NCI-H1048 (cell line): ENCODE data around the gene MYOM1.

Experiments
- DNase-seq: peaks from one replicate; lab custom pipeline; 2025; lab: John Stamatoyannopoulos, UW

MYOM1 gene

DNA sequence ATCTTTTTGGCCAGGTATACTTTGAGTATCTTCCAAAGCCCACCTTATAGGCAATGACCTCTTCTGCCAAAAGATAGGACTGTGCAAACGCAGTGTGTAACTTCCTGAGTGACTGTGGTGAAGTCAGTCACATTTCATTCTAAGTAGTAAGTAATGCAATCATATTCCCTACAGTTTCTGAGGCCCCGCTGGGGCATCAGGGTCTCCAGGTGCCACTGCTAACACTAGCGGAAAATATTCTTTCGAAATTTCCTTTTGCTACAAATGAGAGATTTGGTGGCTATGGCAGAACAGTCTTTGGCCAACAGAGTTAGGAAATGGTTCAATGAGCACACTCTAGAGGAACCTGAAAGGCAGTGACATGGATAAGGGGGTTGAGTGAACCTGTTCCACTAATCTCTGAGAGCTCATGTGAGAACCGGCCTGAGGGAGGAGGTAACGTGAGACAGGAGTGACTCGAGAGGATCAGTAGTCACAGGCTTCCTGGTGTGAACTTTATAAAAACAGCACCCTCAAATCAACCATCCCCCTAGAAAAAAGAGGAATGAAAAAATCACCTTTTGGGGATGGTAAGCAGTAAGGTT, 104.2 kb downstream of the MYOM1 start:
- DNase-seq: no peak

DNA sequence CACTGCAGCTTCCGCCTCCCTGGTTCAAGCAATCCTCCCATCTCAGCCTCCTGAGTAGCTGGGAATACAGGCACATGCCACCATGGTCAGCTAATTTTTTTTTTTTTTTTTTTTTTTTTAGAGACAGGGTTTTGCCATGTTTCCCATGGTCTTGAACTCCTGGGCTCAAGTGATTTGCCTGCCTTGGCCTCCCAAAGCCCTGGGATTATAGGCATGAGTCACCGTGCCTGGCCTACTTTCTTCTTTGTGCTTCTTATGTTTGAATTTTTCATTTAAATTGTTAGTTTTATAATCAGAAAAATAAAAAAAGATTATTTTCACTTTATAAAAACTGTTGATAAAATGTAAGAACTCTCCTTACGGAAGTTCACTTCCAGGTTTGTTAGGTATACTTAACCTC, 105.3 kb downstream of the MYOM1 start:
- DNase-seq: no peak

DNA sequence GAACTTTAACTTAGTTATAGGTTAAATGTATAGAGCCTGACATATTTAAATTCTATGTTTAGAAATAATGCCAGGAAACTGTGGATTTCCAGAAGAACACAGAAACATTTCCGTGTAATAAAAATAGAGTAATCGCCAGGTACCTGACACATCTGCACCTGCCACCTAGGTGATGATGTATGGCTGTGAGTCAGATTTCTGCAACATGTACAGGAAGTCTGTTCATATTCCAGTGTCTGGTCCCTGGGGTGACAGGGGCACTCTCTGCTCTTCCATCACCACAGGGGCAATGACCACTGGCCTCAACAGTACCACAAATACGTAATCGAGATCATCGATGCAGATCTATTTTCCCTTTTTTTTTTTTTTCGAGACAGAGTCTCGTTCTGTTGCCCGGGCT, 105.7 kb downstream of the MYOM1 start:
- no peak for DNase-seq

DNA sequence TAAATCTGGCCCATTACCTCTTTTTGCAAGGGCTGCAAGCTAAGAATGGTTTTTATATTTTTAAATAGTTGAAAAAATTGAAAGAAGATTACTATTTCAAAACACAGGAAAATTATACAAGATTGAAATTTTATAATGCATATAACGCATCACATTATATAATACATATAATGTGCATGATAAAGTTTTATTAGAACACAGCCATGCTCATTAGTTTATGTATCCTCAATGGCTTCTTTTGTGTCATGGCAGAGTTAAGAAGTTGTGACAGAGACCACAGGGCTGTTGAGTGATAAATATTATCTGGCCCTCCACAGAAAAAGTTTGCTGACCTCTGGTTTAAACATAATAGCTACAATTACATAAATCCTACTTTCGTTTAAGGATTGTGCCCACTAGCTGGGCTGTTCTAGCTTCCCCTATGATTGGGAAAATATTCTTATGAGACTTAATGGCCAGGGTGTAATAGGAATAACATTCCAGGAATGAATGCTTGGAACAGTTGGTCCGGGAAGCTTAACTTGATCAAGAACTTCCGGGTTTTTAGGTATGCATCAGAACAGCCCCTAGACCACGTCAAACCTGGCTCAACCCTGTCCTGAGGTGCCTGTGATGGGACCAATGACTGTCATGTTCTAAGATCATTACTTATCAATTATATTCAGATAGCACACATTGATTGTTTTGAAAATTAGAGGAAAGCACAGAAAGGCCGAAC, 108.1 kb downstream of the MYOM1 start:
- no peak for DNase-seq

DNA sequence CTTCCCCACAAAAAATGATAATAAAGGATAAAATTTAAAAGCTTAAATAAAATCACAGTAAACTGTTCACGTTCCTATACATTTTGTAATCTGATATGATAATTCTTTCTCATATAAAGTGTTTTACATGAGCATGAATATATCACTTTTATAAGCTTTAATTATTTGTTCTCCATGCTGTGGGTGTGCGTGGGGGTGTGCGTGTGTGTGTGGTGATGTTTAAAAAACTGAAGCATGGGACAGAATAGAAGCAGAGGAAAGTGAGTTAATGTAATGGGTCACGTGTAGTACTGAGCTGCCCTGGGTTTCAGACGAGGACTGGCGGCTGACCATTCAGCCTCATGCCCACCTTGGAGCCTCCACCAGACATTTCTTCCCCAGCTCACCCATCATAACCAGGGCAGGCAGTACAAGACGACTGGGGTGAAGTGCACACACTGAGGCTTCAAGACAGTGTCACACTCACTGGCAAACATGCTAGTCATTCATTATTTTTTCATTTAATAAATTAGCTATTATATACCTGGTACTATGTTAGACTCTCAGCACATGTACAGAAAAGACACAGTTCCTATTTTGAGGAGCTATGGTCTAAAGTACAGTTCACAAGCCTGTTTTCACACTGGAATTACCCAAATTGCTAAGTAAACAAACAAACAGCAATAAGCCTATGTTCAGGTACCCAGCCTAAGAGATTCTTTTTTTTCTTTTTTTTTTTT, 109.6 kb downstream of the MYOM1 start:
- DNase-seq: no peak

DNA sequence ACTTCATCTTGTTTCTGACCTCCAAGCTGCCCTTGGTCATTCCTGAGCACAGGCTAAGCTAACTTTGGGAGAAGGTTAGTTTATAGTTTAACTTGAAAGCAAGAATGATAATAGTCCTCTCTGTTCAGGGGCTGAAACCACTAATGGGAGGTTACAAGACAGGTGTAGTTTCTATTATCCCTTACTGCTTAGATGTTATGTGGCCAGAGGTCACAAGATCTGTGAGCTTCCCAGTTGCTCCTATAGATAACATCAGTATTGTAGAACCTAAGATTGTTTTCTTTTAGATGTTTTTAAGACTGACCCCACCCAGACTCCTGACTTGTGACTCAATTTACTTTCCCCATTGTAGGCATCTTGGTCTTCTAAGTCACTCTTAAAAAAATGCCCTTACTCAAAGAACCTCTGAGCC, 112.0 kb downstream of the MYOM1 start:
- no peak for DNase-seq

DNA sequence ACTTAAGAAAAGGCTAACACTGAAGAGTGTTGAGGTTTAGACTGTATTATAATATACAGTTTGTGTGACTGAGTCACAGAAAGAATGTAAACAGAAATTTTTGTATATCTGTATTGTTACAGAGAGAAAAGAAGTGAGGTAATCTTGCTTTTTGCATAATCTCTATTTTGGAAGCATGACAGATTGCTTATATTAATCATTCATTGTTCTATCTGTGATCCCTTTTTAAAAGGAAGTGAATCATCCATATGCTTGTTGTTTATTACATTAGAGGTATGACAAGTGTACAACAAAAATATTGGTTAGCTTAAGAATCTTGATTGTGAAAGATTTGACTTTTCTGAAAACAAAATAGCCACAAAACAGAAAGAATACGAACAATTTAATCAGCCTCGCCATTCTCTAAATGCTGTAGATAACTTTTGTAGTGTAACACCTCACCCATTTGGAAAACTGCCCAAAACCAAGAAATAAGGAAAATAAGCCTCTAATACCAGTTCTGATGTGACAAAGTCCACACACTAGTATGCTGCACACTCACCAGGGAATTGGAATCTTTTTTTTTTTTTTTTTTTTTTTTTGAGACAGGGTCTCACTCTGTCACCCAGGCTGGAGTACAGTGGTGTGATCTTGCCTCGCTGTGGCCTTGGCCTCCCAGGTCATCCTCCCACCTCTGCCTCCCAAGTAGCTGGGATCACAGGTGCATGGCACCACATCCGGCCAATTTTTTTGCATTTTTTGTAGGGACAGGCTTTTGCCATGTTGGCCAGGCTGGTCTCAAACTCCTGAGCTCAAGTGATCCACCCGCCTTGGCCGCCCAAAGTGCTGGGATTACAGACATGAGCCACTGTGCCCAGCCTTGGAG, 115.3 kb downstream of the MYOM1 start:
- DNase-seq: peak; percentile 25

DNA sequence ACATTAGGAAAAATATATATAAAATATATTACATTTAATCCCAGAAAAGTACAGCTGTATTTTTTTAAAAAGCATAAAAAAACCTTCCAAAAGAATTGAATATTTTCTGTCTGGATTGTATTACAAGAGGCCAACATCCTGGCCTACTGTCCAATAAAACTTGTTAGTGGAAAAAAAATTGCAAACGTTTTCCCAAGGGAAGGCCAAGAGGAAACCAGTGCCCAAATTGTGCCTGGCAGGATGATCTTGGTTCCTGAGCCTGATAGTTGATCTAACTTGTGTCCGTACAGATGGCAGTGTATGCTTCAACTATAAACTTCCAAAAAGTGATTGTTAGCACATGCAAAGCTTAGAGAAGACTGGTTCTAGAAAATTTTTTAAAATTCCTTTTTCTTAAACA, 116.2 kb downstream of the MYOM1 start:
- no peak for DNase-seq

DNA sequence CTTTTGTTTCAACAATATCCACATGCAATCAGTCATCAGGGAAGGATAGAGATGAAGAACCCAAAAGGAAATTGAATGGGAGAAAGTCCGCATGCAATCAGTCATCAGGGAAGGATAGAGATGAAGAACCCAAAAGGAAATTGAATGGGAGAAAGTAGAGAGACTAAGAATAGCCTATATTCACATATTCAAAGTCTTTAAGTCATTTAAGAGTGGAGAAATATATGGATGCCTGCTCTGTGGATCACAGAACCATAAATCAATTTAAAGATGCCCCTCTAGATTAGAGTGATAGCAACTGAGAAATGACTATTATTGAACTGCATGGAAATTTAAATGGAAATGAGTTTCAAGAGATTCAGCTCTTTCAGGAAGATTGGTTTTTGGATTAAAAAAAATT, 116.8 kb downstream of the MYOM1 start:
- no peak for DNase-seq

DNA sequence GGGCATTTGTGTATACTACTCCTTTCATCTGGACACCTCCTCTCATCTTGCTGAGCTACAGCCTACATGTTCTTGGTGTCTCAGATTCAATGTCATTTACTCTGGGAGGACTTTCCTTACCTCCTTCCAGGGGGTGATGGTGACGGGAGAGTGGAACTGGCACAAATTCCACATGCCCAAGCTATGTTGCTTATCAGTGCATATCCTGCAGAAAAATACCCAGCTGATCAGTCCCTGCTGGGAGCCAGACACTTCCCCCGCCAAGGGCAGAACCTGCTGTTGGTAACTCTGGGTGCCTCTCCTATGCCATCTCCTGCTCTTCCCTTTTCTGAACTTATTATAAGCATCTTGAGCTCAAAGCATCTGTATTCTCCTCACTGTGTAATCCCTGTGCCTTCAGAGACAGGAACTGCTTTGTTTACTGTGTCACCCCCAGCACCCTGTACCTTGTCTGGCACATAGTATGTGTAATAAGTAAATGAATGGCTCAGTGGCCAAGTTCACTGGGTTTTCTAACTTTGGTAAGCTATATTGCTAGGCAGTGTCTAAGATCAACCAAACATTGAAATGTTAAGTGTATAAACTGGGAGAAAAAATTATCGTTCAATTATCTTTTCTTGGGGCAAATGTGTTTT, 119.2 kb downstream of the MYOM1 start:
- DNase-seq: no peak

DNA sequence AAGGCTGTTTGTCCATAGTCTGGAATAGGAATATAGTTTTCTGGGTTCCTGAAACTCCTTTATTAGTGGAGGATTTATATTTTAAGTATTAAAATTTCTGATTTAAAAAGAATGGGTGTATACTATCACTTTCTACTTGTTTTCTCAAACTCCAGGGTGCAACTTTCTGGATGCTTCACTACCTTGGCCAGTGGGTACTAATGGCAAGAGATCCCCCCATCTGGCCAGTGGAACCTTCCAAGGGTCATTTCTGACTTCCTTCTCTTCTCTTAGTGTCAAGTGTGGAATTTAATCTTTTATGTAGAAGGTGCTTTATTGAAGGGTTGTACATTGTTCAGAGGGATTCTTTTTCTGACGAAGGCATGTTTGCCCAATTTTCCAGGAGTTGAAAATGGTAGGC, 120.4 kb downstream of the MYOM1 start:
- DNase-seq: no peak

DNA sequence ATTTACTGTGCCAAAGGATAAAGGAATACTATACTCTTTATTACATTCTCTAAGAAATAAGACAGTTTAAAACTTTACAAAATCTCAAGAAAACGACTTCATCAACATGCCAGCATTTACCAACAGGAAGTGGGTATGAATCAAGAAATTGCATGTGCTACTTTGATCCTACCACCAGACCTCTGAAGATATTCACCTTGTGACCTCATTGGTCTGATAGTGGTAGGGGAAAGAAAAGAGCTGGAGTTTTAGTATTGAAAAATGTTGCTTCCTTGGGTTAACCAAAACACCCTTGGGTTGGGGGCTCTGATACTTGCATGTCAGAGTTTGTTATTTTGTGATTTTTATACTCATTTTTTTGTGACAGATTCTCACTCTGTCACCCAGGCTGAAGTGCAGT, 122.7 kb downstream of the MYOM1 start:
- DNase-seq: no peak

DNA sequence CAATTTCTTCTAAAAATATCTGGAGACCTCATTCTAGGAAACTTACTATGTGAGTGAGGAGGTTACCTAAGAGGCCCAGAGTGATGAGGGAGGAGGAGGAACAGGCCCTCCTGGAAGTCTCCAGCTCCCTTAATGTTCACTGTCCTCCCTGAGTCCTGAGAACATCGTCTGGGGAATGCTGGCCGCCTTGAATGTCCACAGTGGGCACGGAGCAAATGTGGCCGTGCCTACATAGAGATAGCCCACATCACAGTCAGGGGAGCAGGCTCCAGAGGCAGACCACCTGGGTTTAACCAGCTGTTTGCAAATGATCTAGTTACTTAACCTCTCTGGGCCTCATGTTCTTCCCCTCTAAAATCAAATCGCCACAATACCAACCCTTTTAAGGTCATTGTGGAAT, 123.8 kb downstream of the MYOM1 start:
- no peak for DNase-seq

DNA sequence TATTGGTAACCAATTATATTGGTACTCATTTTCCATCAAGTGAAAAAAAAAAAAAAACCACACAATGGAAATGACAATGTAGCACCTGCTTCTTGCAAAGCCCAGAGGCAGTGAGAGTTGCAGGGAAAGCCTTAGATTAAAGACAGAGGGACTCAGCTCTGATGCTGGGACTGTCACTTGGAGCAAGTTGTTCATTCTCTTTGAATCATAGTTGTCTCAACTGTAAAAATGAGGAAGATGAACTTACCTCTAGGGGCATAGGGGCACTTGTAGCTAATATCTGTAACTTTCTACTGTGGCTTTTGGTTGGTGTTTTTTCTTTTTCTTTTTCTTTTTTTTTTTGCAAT, 125.5 kb downstream of the MYOM1 start:
- DNase-seq: no peak

DNA sequence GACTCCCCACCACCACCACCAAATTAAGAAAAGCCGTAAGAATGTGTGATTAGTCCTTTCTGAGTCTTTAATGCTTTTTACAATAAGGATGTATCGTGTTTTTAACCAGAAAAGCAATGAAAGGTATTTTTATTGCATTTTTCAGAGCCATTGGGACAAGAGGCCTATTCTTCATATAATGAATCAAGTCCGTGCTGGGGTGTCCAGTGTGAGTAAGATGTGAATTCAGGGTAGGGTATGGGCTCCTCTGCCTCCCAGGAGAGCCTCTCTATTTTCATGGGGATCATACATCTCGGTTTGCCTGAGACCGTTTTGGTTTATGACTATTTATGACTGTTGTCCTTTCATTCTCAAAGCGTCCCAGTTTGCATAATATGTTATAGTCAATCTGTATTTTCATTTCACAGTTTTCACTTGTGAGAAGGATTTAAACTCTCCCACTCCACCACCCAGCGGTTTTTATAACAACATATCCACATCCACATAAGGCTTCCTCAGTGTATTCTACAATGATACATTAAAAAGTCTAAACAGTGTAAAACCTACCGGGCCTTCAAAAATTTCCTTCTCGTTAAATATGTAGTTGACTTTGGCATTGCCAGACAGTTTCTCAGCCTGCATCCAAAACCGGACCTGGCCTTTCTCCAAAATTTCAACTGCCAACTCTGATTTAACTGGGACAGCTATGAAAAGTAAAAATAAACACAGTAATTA, 126.0 kb downstream of the MYOM1 start:
- DNase-seq: no peak

DNA sequence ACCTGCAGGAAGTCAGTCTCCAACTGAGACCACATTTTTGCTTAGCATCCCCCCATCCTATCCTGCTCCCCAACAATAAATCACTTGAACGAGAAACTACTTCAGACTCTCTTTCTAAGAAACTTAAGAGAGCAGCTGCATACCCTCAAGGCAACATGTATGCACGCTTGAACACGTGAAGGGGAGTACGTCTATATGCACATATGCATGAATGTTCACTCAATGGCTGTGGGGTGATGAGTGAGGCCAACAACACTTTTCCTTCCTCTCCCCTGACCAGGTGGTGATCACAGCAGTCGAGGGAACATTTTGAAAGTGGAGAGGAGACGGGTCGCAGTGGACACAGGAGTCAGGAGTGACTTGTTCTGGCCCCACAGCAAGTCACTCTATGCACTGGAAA, 127.0 kb downstream of the MYOM1 start:
- no peak for DNase-seq

DNA sequence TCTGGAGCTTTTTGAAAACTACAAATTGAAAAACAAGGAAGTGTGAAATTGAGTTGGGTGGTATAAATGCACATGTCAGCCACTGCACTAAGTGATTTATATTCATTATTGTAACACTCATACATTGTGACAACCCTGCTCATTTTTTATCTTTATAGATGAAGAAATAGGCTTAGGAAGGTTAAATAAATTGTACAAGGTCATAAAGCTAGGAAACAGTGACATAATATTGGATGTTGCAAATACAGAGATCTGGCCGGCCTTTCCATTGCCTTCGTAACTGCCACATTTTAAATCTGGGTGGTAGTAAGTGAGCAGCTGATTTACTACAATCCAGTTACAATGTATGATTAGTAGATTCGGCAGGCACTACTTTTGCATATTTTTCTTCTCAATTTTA, 130.2 kb downstream of the MYOM1 start:
- DNase-seq: no peak

DNA sequence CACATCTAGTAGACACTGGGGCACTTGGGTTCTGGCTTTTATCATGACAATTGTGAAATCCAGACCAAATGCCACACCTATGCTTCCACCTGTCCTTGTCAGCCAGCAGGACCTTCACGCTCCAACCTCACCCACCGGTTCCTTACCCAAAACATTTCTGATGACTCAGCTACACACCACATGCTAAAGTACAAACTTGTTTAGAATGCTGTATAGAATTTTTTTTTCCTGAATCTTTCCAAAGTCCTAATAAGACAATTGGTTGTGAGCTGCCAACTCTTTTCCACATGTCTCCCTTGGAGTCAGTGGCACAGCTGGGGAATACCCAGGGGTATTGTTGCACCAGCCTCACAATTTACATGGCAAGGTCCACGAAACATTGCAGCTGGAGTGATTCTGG, 131.3 kb downstream of the MYOM1 start:
- DNase-seq: no peak

DNA sequence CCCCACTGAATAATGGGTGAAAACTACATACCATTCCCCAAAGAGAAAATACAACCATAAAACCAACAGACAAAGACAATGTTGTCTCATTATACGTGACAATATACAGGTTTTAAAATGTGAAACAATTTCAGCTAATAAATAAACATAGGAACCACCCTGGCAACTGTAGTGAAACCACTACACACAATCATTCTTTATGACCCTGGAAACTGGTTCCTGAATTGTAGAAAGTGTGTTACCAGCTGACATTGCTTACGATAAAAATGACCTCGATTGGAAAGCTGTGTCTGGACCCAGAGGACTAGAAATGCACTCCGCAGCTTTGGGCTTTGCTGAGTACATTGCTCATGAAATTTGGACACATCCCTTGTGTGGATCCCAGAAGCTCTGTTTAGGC, 132.9 kb downstream of the MYOM1 start:
- DNase-seq: no peak

DNA sequence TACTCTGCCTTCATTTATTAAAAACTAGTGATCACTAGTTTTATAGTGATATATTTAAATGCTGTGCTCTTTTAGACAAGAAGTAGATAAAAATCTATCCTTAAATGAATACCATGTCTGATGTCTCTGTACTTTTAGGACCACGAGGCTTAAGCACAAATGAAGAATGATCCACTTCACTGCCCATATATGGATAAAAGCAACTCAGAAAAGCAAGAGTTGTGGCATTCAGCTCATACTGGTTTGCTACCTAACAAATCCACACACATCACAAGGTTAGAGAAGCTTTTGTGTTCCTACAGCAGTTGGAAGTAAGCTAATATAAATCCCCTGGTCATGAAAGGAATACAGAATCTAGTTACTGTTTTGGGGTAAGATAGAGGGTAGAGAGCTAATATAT, 134.2 kb downstream of the MYOM1 start:
- DNase-seq: no peak

DNA sequence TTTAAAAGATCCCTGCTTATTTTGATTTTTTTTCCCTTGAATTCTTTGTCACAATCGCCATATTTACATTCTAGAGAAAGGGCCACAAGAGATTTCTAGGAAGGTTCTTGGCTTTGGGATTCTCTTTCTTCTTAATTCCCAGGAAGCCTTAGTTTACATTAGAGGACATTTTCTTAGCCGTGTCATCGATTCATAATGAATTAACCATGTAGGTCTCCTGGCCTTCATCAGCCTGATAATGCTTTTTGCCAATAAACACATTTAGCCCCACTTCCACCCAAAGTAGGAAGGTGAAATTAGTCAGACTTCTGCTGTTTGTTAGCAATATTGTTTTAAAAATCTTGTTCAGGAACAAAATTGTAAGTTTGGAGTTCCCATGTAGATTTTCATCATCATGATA, 135.6 kb downstream of the MYOM1 start:
- no peak for DNase-seq

DNA sequence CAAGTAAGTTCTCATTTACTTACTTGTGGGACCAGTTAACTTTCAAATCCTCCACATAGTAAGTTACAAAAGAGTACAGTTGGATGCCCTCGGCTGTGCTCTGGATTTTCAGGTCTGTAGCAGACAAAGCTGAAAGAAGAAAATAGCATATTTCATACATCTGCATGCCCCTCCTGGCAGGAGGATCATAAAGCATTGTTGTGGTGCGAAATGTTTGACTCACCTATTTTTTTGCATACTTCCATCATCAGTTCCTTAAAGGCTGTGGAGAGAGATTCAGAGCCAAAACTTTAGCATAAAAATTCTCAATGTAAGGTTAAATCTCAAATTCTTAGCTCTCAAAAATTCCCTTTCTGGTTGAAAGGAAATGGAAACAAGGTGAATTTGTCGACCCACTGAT, 136.0 kb downstream of the MYOM1 start:
- no peak for DNase-seq
